ENCODE data around the gene PEAK1.
"Not testable (repeated sequence)": the region's sequence is repeated elsewhere in the genome, so short reads cannot be mapped to it uniquely, and the experiment has no call there.

The PEAK1 gene

GRCh38 chr15:77420610-77421369, 886 bp upstream of the PEAK1 start, which contains the start of gene HMG20A:
HMG20A (plus strand) TSS chr15:77420888; CDS start chr15:77458408, 37,520 bp downstream.
- DNase-seq = peak; percentile 53

- DNase-seq = peak; percentile 51
These were observed 703 bp downstream of the PEAK1 start for GRCh38 chr15:77418966-77419835.

GRCh38 chr15:77418391-77418965, 1.4 kb downstream of the PEAK1 start:
- DNase-seq = no peak

GRCh38 chr15:77417602-77418001, 2.3 kb downstream of the PEAK1 start:
- DNase-seq = no peak

- DNase-seq = no peak
These were observed 3.0 kb downstream of the PEAK1 start for GRCh38 chr15:77416954-77417353.

- no peak for DNase-seq
These were observed 3.8 kb downstream of the PEAK1 start for GRCh38 chr15:77416148-77416455.

- DNase-seq = no peak
These were observed 4.3 kb downstream of the PEAK1 start for GRCh38 chr15:77415450-77416147.

GRCh38 chr15:77414789-77415442, 5.0 kb downstream of the PEAK1 start:
- DNase-seq = no peak

GRCh38 chr15:77413699-77414349, 6.1 kb downstream of the PEAK1 start:
- DNase-seq = no peak

- DNase-seq = no peak
These were observed 6.8 kb downstream of the PEAK1 start for GRCh38 chr15:77412972-77413698.

GRCh38 chr15:77411619-77411976, 8.3 kb downstream of the PEAK1 start:
- no peak for DNase-seq

- no peak for DNase-seq
These were observed 8.9 kb downstream of the PEAK1 start for GRCh38 chr15:77410701-77411618.

- DNase-seq = not testable (repeated sequence)
These were observed 9.8 kb downstream of the PEAK1 start for GRCh38 chr15:77410157-77410500.

- DNase-seq = no peak
These were observed 10.4 kb downstream of the PEAK1 start for GRCh38 chr15:77409259-77410156.

GRCh38 chr15:77406846-77407245, 13.1 kb downstream of the PEAK1 start:
- no peak for DNase-seq

- not testable (repeated sequence) for DNase-seq
These were observed 13.6 kb downstream of the PEAK1 start for GRCh38 chr15:77406173-77406759.

GRCh38 chr15:77402740-77403379, 17.0 kb downstream of the PEAK1 start:
- no peak for DNase-seq

- DNase-seq = no peak
These were observed 19.6 kb downstream of the PEAK1 start for GRCh38 chr15:77400258-77400657.
